Measurements from ENCODE around the gene FOXP4. TPM values are rescaled to one million over a fixed set of nuclear protein-coding genes. Genes with fewer than 3 reads are reported as not detected.

Gene FOXP4
- total and polyA plus RNA-seq, 2 donors (not counting 1 experiment from before 2014, with no cell fraction given): 0.81 to 1.8 TPM

GRCh38 chr6:41497994-41498393 is 48.2 kb upstream of the FOXP4 start:
- H3K9ac ChIP-seq (ENCODE audit: insufficient read depth, low read length): no peak overlapping the region
- no peaks in the 10 kb centered on the region for H4K20me1 ChIP-seq (ENCODE audit: control insufficient read depth, extremely low read depth, insufficient read depth, low read length)
- H3K36me3 ChIP-seq (ENCODE audit: control insufficient read depth, insufficient read depth, low read length): no peaks in the 10 kb centered on the region
- TF ChIP-seq CTCF (conservative IDR thresholded peaks at IDR 0.05 in 1 of 2, IDR thresholded peaks at IDR 0.05 in 1 of 2; ENCODE audit: low read depth in 1 of 2, low read length in 2 of 2) (no peak), EZH2 (IDR thresholded peaks at IDR 0.05; ENCODE audit: low read length, missing control alignments) (no peak)
- no peak overlapping the region for H3K4me3 ChIP-seq (replicated peaks in 1 of 4; ENCODE audit: control extremely low read depth in 1 of 4, insufficient read depth in 1 of 4, low read depth in 3 of 4, low read length in 4 of 4)
- peaks cover 16% of the 10 kb centered on the region for H3K27me3 ChIP-seq (ENCODE audit: control insufficient read depth, insufficient read depth, low read length)
- no peak overlapping the region for H3K27ac ChIP-seq (ENCODE audit: insufficient read depth, low read length)
- no peaks in the 10 kb centered on the region for H3K4me1 ChIP-seq (ENCODE audit: control insufficient read depth, extremely low read depth, insufficient read depth, low read length)
- H3K79me2 ChIP-seq (ENCODE audit: control insufficient read depth, insufficient read depth, low read length): no peaks in the 10 kb centered on the region
- H2AFZ ChIP-seq (ENCODE audit: low read length): no peak overlapping the region
- DNase-seq (ENCODE audit: low read depth in 2 of 2): peak in 1 of 2 donors; percentile 82
- H3K4me2 ChIP-seq (ENCODE audit: extremely low read depth, insufficient read depth, low read length): no peak overlapping the region
- no peaks in the 10 kb centered on the region for H3K9me3 ChIP-seq (ENCODE audit: control insufficient read depth, insufficient read depth, low read depth, low read length)

GRCh38 chr6:41498968-41499599 is 47.1 kb upstream of the FOXP4 start:
- Histone ChIP-seq H3K36me3 (ENCODE audit: control insufficient read depth, insufficient read depth, low read length) (no peaks in the 10 kb centered on the region), H3K9me3 (ENCODE audit: control insufficient read depth, insufficient read depth, low read depth, low read length) (no peaks in the 10 kb centered on the region), H3K4me2 (ENCODE audit: extremely low read depth, insufficient read depth, low read length) (no peak overlapping the region), H3K4me1 (ENCODE audit: control insufficient read depth, extremely low read depth, insufficient read depth, low read length) (no peaks in the 10 kb centered on the region), H4K20me1 (ENCODE audit: control insufficient read depth, extremely low read depth, insufficient read depth, low read length) (no peaks in the 10 kb centered on the region), H3K27me3 (ENCODE audit: control insufficient read depth, insufficient read depth, low read length) (peaks cover 13% of the 10 kb centered on the region), H2AFZ (ENCODE audit: low read length) (no peak overlapping the region), H3K27ac (ENCODE audit: insufficient read depth, low read length) (no peak overlapping the region), H3K9ac (ENCODE audit: insufficient read depth, low read length) (no peak overlapping the region), H3K79me2 (ENCODE audit: control insufficient read depth, insufficient read depth, low read length) (no peaks in the 10 kb centered on the region), H3K4me3 (replicated peaks in 1 of 4; ENCODE audit: control extremely low read depth in 1 of 4, insufficient read depth in 1 of 4, low read depth in 3 of 4, low read length in 4 of 4) (no peak overlapping the region)
- TF ChIP-seq EZH2 (IDR thresholded peaks at IDR 0.05; ENCODE audit: low read length, missing control alignments) (no peak), CTCF (conservative IDR thresholded peaks at IDR 0.05 in 1 of 2, IDR thresholded peaks at IDR 0.05 in 1 of 2; ENCODE audit: low read depth in 1 of 2, low read length in 2 of 2) (no peak)
- no peak for DNase-seq (ENCODE audit: low read depth in 2 of 2)

- no peaks in the 10 kb centered on the region for H3K9me3 ChIP-seq (ENCODE audit: control insufficient read depth, insufficient read depth, low read depth, low read length)
- DNase-seq (ENCODE audit: low read depth in 2 of 2): no peak
- H3K27ac ChIP-seq (ENCODE audit: insufficient read depth, low read length): no peak overlapping the region
- no peaks in the 10 kb centered on the region for H3K36me3 ChIP-seq (ENCODE audit: control insufficient read depth, insufficient read depth, low read length)
- H3K4me1 ChIP-seq (ENCODE audit: control insufficient read depth, extremely low read depth, insufficient read depth, low read length): peaks cover 5% of the 10 kb centered on the region
- H2AFZ ChIP-seq (ENCODE audit: low read length): no peak overlapping the region
- TF ChIP-seq CTCF (conservative IDR thresholded peaks at IDR 0.05 in 1 of 2, IDR thresholded peaks at IDR 0.05 in 1 of 2; ENCODE audit: low read depth in 1 of 2, low read length in 2 of 2): no peak
- no peak for TF ChIP-seq EZH2 (IDR thresholded peaks at IDR 0.05; ENCODE audit: low read length, missing control alignments)
- H3K4me3 ChIP-seq (replicated peaks in 1 of 4; ENCODE audit: control extremely low read depth in 1 of 4, insufficient read depth in 1 of 4, low read depth in 3 of 4, low read length in 4 of 4): no peak overlapping the region
- H3K79me2 ChIP-seq (ENCODE audit: control insufficient read depth, insufficient read depth, low read length): no peaks in the 10 kb centered on the region
- no peak overlapping the region for H3K9ac ChIP-seq (ENCODE audit: insufficient read depth, low read length)
- H3K4me2 ChIP-seq (ENCODE audit: extremely low read depth, insufficient read depth, low read length): no peak overlapping the region
- H4K20me1 ChIP-seq (ENCODE audit: control insufficient read depth, extremely low read depth, insufficient read depth, low read length): no peaks in the 10 kb centered on the region
- peaks cover 16% of the 10 kb centered on the region for H3K27me3 ChIP-seq (ENCODE audit: control insufficient read depth, insufficient read depth, low read length)
Measured at GRCh38 chr6:41500561-41500960, 45.6 kb upstream of the FOXP4 start.

All from fibroblast of lung (primary cell).